ENCODE measurements around the gene PHF20.
"Not testable (repeated sequence)": the region's sequence is repeated elsewhere in the genome, so short reads cannot be mapped to it uniquely, and the experiment has no call there.

The PHF20 gene

GRCh38 chr20:35918021-35918420 lies 146.2 kb downstream of the PHF20 start:
- DNase-seq (ENCODE audit: low read depth, low spot score): no peak

DNA sequence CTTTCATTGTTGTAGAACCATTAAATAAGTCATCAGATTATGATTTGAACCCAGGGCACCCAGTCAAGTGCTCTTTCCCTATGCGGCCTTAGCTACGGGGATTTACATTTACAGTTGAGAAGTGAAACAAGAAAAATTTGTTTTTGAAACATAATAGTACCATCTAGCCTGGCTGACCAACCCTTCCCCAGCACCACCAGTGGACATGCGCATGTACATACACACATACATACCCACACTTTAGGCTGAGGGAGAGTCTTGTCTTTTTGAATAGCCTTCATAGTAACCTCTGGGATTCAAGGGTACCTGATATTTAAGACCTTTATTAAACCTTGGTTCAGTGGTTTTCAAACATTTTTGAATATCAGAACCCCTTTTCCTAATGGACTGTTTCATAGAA lies 148.7 kb downstream of the PHF20 start:
- DNase-seq (ENCODE audit: low read depth, low spot score): no peak

- DNase-seq (ENCODE audit: low read depth, low spot score): no peak
Observed at GRCh38 chr20:35929301-35929700, 157.5 kb downstream of the PHF20 start.

DNA sequence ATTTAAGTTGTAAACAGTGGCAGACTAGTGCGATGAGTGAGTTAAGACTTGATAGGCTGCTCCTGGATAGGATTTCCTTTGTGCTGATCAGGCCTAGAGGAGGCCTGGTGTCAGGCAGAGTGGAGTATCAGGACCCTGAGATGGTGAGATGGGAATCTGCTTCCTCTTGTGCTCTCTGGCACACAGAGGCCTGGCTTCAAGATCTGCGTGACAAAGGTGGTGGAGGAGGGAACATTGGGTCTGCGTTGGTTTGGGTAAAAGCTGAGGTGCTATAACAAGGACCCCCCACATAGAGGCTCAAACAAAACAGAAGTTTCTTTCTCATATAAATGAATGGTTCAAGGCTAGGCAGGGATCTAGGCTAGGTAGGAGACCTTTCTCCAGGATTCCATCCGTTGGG lies 162.2 kb downstream of the PHF20 start:
- no peak for DNase-seq (ENCODE audit: low read depth, low spot score)

- DNase-seq (ENCODE audit: low read depth, low spot score): peak; percentile 4
Observed at GRCh38 chr20:35939264-35939663, 167.4 kb downstream of the PHF20 start.

- DNase-seq (ENCODE audit: low read depth, low spot score): no peak
Observed at GRCh38 chr20:35941620-35942019, 169.8 kb downstream of the PHF20 start.

- DNase-seq (ENCODE audit: low read depth, low spot score): peak; percentile 37
Observed at GRCh38 chr20:35942243-35942642, 170.4 kb downstream of the PHF20 start.

GRCh38 chr20:35947489-35947888 lies 175.7 kb downstream of the PHF20 start:
- DNase-seq (ENCODE audit: low read depth, low spot score): peak; percentile 23

- peak; percentile 81 for DNase-seq (ENCODE audit: low read depth, low spot score)
Observed at GRCh38 chr20:35947907-35948306, 176.1 kb downstream of the PHF20 start.

DNA sequence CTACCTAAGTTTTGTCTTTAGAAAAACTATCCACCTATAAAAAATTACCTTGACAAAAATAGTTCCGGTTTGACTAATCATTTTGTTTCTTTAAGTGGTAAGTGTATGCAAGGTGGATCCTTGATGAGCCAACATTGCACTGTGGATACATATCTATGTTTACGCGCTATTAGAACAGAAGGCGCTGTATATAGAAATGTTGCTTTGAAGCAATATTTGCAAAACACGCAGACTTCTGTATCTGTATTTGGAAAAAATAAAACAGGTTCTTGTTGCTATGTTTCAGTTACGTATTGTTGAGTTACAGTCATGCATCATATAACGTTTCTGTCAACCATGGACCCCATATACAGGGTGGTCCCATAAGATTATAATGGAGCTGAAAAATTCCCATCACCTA lies 178.3 kb downstream of the PHF20 start:
- DNase-seq (ENCODE audit: low read depth, low spot score): no peak

GRCh38 chr20:35952080-35952479 lies 180.3 kb downstream of the PHF20 start:
- DNase-seq (ENCODE audit: low read depth, low spot score): not testable (repeated sequence)

GRCh38 chr20:35952480-35953386 lies 180.9 kb downstream of the PHF20 start:
- peak; percentile 27 for DNase-seq (ENCODE audit: low read depth, low spot score)

DNA sequence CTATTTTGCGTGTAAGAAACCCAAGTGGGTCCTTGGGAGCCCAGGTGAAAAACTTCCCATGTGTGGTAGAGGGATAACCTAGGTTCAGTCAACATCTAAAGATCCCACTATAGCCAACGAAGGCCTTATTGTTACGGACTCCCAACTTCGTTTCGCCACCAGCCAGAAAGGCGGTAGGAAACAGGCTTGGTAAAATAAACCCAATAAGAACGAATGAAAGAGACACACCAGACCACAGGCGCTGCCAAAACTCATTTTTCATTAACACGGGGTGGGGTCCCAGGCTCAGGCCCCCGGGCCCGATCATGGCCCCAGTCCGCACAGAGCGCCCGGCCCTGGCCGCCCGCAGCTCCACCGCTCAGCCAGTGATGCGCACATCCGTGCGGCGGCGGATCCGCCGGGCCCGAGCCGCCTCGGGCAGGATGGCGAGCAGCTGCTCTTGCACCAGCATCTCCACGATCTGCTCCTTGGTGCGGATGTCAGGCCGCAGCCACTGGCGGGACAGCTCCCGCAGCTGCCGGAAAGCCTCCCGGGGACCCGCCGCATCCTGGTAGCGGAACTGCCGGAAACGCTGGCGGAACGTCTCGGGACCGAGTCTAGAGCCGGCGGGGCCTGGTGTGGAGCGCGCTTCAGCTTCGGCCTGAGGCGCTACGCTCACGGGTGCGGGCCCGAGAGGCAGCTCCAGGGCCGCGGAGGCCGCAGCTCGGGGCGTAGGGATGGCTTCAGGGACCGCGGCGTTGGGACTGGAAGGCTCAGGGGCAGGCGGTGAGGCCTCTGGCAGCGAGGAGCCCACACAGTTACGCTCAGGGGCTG lies 181.8 kb downstream of the PHF20 start:
- DNase-seq (ENCODE audit: low read depth, low spot score): peak; percentile 69

- peak; percentile 99 for DNase-seq (ENCODE audit: low read depth, low spot score)
Observed at GRCh38 chr20:35954200-35954906, 182.5 kb downstream of the PHF20 start, which contains the start of gene SCAND1. TSS of gene SCAND1 (minus strand) at chr20:35954502. CDS start at chr20:35954284, 218 bp downstream.

DNA sequence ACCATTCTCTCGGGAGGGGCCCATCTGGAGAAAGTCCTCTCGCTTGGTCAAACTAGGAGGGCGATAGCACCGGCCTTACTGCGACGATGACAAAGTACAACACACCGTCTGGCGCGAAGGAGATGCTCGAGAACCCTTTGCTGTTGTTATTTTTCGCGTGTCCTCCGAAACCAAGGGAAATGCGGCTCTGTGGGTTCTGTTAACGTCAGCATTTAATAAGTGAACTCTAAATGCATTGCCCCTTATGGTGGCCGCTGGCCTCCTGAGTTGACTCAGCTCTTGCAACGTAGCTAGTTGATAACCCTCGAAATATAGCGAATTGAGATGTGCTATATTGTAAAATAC lies 183.1 kb downstream of the PHF20 start:
- no peak for DNase-seq (ENCODE audit: low read depth, low spot score)

DNA sequence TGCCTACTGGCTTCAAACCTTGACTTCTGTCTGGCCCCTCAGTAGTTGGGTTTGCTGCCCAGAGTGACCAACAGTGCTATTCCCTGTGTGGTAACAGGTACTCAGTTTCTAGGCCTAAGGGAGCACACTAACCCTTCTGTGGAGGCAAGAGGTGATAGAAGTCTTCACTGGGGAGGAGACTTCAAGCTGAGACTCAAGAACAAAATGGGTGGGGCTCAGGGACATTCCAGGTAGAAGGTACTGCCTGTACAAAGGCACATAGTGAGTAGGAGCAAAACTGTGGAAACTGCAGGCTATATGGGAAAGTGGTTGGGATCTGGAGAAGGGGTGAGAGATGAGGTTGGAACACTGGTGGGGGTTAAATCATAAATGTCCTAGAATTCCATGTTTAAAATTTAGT lies 184.8 kb downstream of the PHF20 start:
- no peak for DNase-seq (ENCODE audit: low read depth, low spot score)

GRCh38 chr20:35959291-35959690 lies 187.5 kb downstream of the PHF20 start:
- DNase-seq (ENCODE audit: low read depth, low spot score): not testable (repeated sequence)

DNA sequence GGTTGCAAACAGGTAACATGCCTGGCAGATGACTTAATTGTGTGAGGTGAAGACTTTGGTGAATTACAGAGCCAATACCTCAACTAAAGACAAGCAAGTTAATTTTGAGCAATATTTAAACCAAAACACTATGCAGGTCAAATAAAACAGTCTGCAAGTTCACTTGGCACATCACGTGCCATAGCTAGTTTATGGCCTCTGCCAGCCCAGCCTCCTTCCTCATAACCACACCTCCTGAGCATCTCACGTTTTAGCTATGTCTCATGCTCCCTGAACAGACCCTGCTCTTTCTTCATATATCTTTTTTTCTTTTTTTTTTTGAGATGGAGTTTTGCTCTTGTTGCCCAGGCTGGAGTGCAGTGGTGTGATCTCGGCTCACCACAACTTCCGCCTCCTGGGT lies 192.1 kb downstream of the PHF20 start:
- no peak for DNase-seq (ENCODE audit: low read depth, low spot score)

- DNase-seq (ENCODE audit: low read depth, low spot score): no peak
Observed at GRCh38 chr20:35967979-35968640, 196.3 kb downstream of the PHF20 start, which contains the start of gene CNBD2. TSS of gene CNBD2 (plus strand) at chr20:35968590. CDS start at chr20:35968763, 173 bp downstream.

- no peak for DNase-seq (ENCODE audit: low read depth, low spot score)
Observed at GRCh38 chr20:35968930-35969329, 197.1 kb downstream of the PHF20 start.

- DNase-seq (ENCODE audit: low read depth, low spot score): no peak
Observed at GRCh38 chr20:35971981-35972380, 200.2 kb downstream of the PHF20 start.

All from astrocyte of the hippocampus (primary cell).